ENCODE data around the gene NEK9. TPM values are rescaled to one million over a fixed set of nuclear protein-coding genes. Genes with fewer than 3 reads are reported as not detected.

The NEK9 gene
- total and polyA plus RNA-seq, 9 of the 15 experiments (the other 6 are each of a cell fraction or from before 2014, with no cell fraction given), result 2.8 to 39.6 (median 19.8) TPM

GRCh38 chr14:75048101-75048500 is 78.7 kb downstream of the NEK9 start:
- Histone ChIP-seq H3K27ac (ENCODE audit: extremely low read depth, low read depth, low read length) (no peak overlapping the region), H3K36me3 (ENCODE audit: control insufficient read depth, insufficient read depth, low read length) (peaks cover 14% of the 10 kb centered on the region; the same call in 2 of the 3 replicates), H3K9ac (ENCODE audit: insufficient read depth in 1 of 2, low read depth in 2 of 2, low read length in 2 of 2) (no peak overlapping the region), H3K4me2 (ENCODE audit: insufficient read depth, low read length) (no peak overlapping the region), H2AFZ (ENCODE audit: low read depth, low read length) (no peak overlapping the region), H3K79me2 (ENCODE audit: control insufficient read depth, insufficient read depth, low read length) (peaks cover 33% of the 10 kb centered on the region), H4K20me1 (replicated peaks; ENCODE audit: control insufficient read depth, insufficient read depth, low read length) (no peaks in the 10 kb centered on the region), H3K4me3 (no peak overlapping the region), H3K9me1 (ENCODE audit: control insufficient read depth, insufficient read depth, low read length) (no peaks in the 10 kb centered on the region), H3K27me3 (ENCODE audit: control insufficient read depth in 2 of 2, insufficient read depth in 2 of 2, low read length in 2 of 2) (no peaks in the 10 kb centered on the region), H3K4me1 (replicated peaks in 1 of 2; ENCODE audit: control insufficient read depth in 2 of 2, insufficient read depth in 2 of 2, low read length in 2 of 2) (peaks cover 9 to 11% of the 10 kb centered on the region in 2 experiments; a peak in 4 of 5 replicates), H3K9me3 (replicated peaks; ENCODE audit: control insufficient read depth, insufficient read depth, low read depth, low read length) (no peaks in the 10 kb centered on the region)
- POLR2A ChIA-PET, result interaction anchor here (0.6 to 1.4 kb wide), 4 partner anchors 16 to 165 kb away, joined by 3 to 4 read pairs (median 4); partner anchors contain the start of genes ACYP1 and ZC2HC1C
- CTCF ChIA-PET (ENCODE audit: low intra/inter-chr PET ratio), result no interaction called here
- WGBS (ENCODE audit: insufficient coverage, low coverage, missing lambda C conversion rate), result 45% methylated on average over 2 of the region's 2 CpGs
- intact Hi-C loops (cut with micrococcal nuclease) (no loop called here), in situ Hi-C loops (cut with MboI) (no loop called here)
- BruUV-seq (replicated peaks), result no TSS peak
- TF ChIP-seq MED1 (CRISPR knock-in tag; IDR thresholded peaks at IDR 0.05; ENCODE audit: borderline replicate concordance) (no peak), SP1 (CRISPR knock-in tag; IDR thresholded peaks at IDR 0.05) (no peak), ZNF512 (tag; IDR thresholded peaks at IDR 0.05) (no peak), GATAD2B (IDR thresholded peaks at IDR 0.05; ENCODE audit: borderline replicate concordance) (no peak), THRAP3 (IDR thresholded peaks at IDR 0.05; ENCODE audit: borderline replicate concordance) (no peak), SMAD2 (IDR thresholded peaks at IDR 0.05; ENCODE audit: low read depth, low read length) (no peak), PCBP1 (IDR thresholded peaks at IDR 0.05; ENCODE audit: low read depth, low read length, poor library complexity, severe bottlenecking) (no peak), ZBTB33 (CRISPR knock-in tag; IDR thresholded peaks at IDR 0.05) (no peak), CREB5 (CRISPR knock-in tag; IDR thresholded peaks at IDR 0.05) (no peak)
- ATAC-seq (no peak), DNase-seq (ENCODE audit: extremely low read depth in 1 of 4, low spot score in 3 of 4) (no peak), FAIRE-seq (no peak)
